ENCODE results near the gene SDC3.

SDC3 gene

DNA sequence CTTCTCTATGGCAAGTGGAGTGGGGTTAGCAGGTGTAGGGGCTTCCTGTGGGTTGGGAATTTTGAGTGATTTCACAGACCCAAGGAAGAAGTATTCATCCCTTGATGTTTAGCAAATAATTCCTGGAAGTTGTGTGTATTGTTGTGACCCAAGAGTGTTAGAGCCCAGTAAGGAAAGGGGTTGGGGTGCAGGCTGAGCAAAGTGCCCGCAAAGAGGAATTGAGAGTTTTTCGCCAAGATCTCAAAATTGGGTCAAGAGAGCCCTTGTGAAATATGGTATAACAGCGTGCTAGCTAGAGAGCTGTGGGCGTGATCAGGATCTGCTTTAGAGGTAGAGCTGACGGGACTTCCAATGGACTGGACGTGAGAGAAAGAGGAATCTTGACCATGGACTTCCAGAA lies 78.0 kb downstream of the SDC3 start:
- in situ Hi-C loops (cut with HindIII; ENCODE audit: low sequenced_read_pairs): no loop called here

DNA sequence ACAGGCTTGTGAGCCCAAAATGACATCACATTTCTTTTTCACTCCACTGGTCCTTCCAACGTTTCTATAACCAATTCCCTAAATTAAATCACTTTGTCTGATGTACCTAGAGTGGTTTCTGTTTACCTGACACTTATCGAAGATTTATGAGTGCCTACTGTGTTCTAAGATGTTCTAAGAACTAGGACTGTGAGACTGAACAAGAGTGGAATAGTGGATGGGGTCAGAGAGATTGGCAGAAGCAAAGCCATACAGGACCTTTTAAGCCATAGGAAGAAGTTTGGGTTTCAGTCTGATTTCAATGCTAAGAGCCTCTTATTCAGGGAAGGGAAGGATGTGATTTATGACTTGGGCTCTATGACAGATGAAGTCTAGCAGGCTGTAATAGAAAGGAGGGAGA lies 78.7 kb downstream of the SDC3 start:
- in situ Hi-C loops (cut with HindIII; ENCODE audit: low sequenced_read_pairs): no loop called here

DNA sequence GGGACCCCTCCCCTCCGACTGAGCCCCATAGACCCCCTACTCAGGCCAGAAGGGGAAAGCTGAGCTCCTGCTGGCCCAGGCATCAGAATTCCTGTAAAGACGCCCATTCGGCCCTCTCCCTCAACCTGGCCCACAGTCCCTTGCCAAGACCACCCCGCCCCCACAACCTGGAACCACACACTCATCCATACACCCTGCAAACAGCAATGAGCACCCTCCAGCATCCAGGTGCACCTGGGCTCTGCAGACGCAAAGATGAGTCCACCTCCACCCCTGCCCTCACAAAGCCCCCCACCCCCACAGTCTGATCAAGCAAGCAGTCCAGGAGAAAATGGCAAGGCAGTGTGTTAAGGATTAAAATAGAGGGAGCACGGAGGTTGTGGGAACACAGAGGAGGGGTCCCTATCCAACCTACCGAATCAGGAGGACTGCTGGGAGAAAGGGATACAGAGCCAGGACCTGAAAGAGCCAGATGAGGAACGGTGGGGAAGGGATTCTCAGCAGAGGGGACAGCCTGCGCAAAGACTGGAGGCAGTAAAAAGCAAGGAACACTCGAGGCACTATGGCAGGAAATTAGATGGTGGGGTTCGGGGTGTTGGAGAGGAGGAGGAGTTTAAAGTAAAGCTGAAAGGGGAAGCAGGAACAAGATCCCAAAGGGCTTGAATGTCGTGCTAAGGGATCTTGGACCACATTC lies 83.7 kb downstream of the SDC3 start:
- in situ Hi-C loops (cut with HindIII; ENCODE audit: low sequenced_read_pairs): no loop called here

DNA sequence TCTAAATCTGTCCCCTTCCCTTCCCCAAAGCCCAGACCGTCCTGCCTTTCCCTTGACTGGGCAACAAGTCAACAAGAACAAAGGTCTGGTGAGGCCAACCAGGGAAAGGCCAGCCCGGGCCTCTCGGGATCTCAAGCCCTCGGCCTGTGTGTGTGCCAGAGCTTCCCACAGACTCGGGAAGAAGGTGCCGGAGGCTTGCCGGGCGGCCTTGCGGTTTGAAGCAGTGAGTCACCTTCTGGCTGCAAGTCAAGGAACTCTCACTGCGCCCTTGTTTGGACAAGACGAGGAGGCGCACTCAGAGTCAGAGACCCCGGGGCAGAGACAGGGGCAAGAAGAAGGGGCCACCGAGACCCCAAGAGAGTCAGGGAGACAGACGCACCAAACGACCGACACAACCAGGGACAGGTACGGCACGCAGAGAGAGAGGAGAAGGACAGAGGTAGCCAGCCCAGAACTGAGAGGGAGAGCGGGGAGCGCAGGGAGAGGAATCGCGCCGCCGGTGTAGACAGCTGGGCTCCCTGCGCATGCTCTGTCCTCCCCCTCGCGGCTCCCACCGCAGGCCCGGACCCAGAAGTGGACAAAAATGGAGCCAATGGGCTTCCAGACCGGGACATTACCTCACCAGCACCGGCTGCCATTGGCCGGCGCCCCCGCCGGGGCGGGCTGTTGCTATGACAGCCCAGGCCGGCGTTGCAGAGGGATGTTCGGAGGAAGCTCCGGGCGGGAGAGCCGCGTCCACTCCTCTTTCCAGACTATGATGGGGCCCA lies 84.4 kb downstream of the SDC3 start:
- in situ Hi-C loops (cut with HindIII; ENCODE audit: low sequenced_read_pairs): no loop called here

DNA sequence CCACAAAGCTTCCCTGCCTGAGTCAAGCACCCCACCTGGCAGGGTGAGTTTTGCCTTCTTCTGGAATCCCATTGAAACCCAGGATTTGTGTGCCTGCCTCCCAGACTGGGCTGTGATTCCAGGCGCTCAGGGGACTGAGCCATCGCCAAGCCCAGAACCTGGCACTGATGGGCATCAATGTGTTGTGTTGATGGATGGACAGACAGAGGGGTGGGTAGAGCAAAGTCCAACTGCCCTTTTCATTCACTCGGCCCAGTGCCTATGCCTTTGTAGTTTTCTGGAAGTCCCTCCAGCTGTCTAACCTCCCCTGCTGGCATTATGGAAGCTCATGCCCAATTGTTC lies 85.0 kb downstream of the SDC3 start:
- in situ Hi-C loops (cut with HindIII; ENCODE audit: low sequenced_read_pairs): no loop called here

DNA sequence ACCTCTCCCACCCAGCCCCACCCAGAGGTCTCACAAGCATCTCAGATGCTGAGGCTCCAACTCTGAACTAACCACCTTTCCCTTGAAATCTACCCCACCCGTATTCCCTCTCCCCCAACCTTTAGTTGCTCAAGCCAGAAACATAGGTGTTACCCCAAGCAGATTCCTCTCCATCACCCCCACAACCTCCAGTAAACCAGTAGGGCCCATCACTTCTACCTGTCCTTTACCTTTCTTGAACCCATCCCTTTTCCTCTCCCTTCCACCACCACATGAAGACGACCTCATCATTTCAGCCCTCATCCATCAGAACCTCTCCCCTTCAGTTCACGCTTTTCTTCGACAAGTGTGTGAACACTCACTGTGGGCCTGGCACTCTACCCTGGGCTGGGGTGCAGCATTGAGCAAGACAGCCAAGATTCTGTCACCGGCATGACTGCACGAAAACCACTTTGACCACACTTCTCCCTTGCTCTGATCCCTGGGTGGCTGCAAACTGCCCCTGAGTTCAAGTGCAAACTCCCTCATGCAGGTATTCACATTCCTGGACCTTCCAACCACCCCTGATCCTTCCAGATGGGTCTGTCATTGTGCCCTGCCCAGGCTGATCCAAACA lies 85.5 kb downstream of the SDC3 start:
- in situ Hi-C loops (cut with HindIII; ENCODE audit: low sequenced_read_pairs): no loop called here

DNA sequence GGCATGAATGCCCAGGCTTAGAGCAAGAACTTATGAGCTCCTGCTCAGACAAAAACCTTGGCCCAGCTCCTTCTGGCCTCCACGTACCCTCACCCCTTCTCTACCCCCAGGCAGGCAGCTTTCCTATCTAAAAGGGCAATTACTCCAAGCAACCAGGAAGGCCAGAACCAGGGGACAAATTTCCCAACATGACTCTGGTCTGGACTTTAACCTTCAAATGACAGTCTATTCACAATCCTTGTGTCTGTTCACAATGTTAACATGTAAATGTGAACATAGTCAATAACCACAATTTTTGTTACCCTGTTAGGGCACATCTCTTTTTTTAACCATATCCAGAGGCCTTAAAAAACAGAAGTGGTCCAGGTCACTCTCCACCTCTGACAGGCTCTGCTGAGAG lies 86.6 kb downstream of the SDC3 start:
- in situ Hi-C loops (cut with HindIII; ENCODE audit: low sequenced_read_pairs): no loop called here

DNA sequence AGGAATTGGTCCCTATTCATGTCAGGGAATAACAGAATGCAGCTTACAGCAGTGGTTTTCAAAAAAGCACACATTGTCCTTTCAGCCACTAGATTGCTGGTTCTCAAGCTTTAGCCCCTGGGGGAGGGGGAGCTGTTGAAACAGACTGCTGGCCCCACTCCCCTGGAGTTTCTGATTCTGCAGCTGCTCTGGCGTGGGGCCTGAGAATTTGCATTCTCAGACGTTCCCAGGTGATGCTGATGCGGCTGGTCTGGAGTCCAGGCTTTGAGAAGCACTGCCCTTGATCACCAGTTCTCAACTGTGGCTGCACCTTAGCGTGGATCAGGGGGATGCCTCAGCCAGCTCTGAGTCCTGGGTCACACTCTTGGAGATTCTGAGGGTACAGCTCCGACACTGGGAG lies 88.3 kb downstream of the SDC3 start:
- in situ Hi-C loops (cut with HindIII; ENCODE audit: low sequenced_read_pairs): no loop called here

Measured in endothelial cell of hepatic sinusoid (primary cell).